ENCODE data around the gene CRYGD. TPM values are rescaled to one million over a fixed set of nuclear protein-coding genes. Genes with fewer than 3 reads are reported as not detected.
A peak's percentile ranks its signal among the peaks of the same experiment; 100 is the strongest.

Gene CRYGD
- polyA plus RNA-seq, 2 of the 4 experiments (the other 2 are of a cell fraction) = not detected

DNA sequence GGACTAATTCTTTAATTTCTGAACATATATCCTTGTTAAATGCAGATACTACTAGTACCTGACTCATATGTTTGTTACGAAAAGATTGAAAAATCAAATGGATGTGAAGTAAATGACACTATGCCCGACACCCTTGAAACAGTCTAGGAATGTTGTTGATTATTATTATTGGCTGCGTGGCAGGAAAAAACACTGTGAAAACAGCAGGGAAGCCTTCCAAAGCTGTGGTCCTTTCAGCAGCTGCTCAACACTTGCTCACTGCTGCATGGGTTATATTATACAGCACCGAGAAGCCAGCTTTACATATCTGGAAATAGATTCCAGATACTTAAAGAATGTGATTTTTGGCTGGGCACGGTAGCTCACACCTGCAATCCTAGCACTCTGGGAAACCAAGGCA is 26.5 kb downstream of the CRYGD start:
- Histone ChIP-seq H3K4me2 (no peak overlapping the region), H3K4me1 (peaks cover 5% of the 10 kb centered on the region; the same call in 1 of the 3 replicates), H3K27ac (no peak overlapping the region), H3K4me3 (no peak overlapping the region), H3K9me3 (no peaks in the 10 kb centered on the region)
- DNase-seq (ENCODE audit: low read depth in 1 of 2, low spot score in 1 of 2) (no peak), ATAC-seq (no peak), FAIRE-seq (no peak)
- TF ChIP-seq, protein P1, sequence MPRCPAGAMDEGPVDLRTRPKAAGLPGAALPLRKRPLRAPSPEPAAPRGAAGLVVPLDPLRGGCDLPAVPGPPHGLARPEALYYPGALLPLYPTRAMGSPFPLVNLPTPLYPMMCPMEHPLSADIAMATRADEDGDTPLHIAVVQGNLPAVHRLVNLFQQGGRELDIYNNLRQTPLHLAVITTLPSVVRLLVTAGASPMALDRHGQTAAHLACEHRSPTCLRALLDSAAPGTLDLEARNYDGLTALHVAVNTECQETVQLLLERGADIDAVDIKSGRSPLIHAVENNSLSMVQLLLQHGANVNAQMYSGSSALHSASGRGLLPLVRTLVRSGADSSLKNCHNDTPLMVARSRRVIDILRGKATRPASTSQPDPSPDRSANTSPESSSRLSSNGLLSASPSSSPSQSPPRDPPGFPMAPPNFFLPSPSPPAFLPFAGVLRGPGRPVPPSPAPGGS (IDR thresholded peaks at IDR 0.05) = no peak
- TF ChIP-seq BHLHE40 (IDR thresholded peaks at IDR 0.05; ENCODE audit: low read depth, low read length) (no peak), FOSB (CRISPR knock-in tag; IDR thresholded peaks at IDR 0.05) (no peak), FOSL2 (IDR thresholded peaks at IDR 0.05) (no peak), FOSL2 (CRISPR knock-in tag; IDR thresholded peaks at IDR 0.05) (no peak), RAD21 (conservative IDR thresholded peaks at IDR 0.05 in 1 of 2, IDR thresholded peaks at IDR 0.05 in 1 of 2) (no peak), TP53 (CRISPR knock-in tag; IDR thresholded peaks at IDR 0.05) (no peak)
- TF ChIP-seq, protein P2, sequence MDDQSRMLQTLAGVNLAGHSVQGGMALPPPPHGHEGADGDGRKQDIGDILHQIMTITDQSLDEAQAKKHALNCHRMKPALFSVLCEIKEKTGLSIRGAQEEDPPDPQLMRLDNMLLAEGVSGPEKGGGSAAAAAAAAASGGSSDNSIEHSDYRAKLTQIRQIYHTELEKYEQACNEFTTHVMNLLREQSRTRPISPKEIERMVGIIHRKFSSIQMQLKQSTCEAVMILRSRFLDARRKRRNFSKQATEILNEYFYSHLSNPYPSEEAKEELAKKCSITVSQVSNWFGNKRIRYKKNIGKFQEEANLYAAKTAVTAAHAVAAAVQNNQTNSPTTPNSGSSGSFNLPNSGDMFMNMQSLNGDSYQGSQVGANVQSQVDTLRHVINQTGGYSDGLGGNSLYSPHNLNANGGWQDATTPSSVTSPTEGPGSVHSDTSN (IDR thresholded peaks at IDR 0.05) = no peak
- TF ChIP-seq, protein P3, sequence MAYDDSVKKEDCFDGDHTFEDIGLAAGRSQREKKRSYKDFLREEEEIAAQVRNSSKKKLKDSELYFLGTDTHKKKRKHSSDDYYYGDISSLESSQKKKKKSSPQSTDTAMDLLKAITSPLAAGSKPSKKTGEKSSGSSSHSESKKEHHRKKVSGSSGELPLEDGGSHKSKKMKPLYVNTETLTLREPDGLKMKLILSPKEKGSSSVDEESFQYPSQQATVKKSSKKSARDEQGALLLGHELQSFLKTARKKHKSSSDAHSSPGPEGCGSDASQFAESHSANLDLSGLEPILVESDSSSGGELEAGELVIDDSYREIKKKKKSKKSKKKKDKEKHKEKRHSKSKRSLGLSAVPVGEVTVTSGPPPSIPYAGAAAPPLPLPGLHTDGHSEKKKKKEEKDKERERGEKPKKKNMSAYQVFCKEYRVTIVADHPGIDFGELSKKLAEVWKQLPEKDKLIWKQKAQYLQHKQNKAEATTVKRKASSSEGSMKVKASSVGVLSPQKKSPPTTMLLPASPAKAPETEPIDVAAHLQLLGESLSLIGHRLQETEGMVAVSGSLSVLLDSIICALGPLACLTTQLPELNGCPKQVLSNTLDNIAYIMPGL (CRISPR knock-in tag; IDR thresholded peaks at IDR 0.05; ENCODE audit: borderline replicate concordance) = no peak
- 59% methylated on average over 5 of the region's 5 CpGs for WGBS (ENCODE audit: missing lambda C conversion rate)
- CTCF ChIA-PET = no interaction called here
- POLR2A ChIA-PET = no interaction called here

DNA sequence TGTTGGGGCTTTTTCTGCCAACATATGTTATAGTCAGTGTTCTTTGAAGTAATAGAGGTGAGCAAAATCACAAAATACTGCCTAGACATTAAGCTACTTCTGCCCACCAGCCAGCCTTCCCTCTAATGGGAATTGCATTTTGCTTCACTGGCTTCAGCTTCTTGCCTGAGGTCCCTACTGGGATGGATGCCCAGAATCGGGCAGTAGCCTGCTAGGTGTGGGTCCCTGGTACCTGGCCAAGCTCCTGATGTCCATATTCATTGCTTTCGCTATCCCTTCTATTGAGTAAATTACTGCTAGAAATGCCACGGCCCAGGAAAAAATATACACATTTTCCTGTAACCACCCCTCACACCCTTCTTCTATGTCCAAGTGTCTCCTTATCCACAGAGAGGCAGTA is 27.0 kb downstream of the CRYGD start:
- peaks cover 5% of the 10 kb centered on the region; the same call in 1 of the 3 replicates for H3K4me1 ChIP-seq
- POLR2A ChIA-PET = no interaction called here
- CTCF ChIA-PET = interaction anchor here (1.4 kb wide), 1 partner anchor 351 kb away, joined by 3 read pairs; no protein-coding TSS in a partner anchor
- no peak overlapping the region for H3K4me3 ChIP-seq
- H3K4me2 ChIP-seq = no peak overlapping the region
- H3K27ac ChIP-seq = no peak overlapping the region
- DNase-seq (ENCODE audit: low read depth in 1 of 2, low spot score in 1 of 2) (no peak), ATAC-seq (no peak), FAIRE-seq (no peak)
- 39% methylated on average over 3 of the region's 3 CpGs for WGBS (ENCODE audit: missing lambda C conversion rate)
- no peaks in the 10 kb centered on the region for H3K9me3 ChIP-seq
- TF ChIP-seq SREBF2 (IDR thresholded peaks at IDR 0.05) (no peak), FOSB (CRISPR knock-in tag; IDR thresholded peaks at IDR 0.05) (no peak), ZFP36 (IDR thresholded peaks at IDR 0.05; ENCODE audit: borderline replicate concordance, partially characterized antibody) (no peak), HES2 (IDR thresholded peaks at IDR 0.05) (no peak), ESRRA (IDR thresholded peaks at IDR 0.05; ENCODE audit: borderline replicate concordance, low read length) (no peak)
- TF ChIP-seq, protein P3 (CRISPR knock-in tag; IDR thresholded peaks at IDR 0.05; ENCODE audit: borderline replicate concordance) = no peak

DNA sequence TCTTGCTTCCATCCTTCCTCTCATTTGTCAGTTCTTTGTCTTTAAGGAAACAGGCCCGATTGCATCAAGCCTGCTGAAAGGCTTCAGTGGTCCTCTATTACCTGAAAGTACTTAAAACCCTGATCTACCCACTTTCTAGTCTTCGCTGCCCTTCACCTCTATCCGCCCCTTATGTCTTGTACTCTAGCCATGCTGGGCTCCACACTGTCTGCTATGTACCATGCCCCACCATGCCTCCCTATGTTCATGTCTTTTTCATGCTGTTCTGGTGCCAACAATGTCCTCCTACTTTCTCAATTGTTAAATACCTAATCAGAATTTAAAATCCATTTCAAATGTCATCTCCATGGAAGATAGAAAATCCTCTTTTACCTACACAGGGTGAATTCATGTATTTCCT is 28.2 kb downstream of the CRYGD start:
- no peaks in the 10 kb centered on the region for H3K9me3 ChIP-seq
- ATAC-seq (peak; percentile 24 to 49; a peak in 3 of 6 replicates), DNase-seq (ENCODE audit: low read depth in 1 of 2, low spot score in 1 of 2) (no peak), FAIRE-seq (no peak)
- H3K4me2 ChIP-seq = no peak overlapping the region
- no peak overlapping the region for H3K27ac ChIP-seq
- 82% methylated on average over 3 of the region's 3 CpGs for WGBS (ENCODE audit: missing lambda C conversion rate)
- H3K4me1 ChIP-seq = no peaks in the 10 kb centered on the region
- no peak for TF ChIP-seq HOXA7 (CRISPR knock-in tag; IDR thresholded peaks at IDR 0.05)
- TF ChIP-seq PHF8 (IDR thresholded peaks at IDR 0.05; ENCODE audit: borderline replicate concordance, low read depth) = no peak
- no peak for TF ChIP-seq HDAC2 (IDR thresholded peaks at IDR 0.05)
- TF ChIP-seq, protein P3 (CRISPR knock-in tag; IDR thresholded peaks at IDR 0.05; ENCODE audit: borderline replicate concordance) = no peak
- no peak for TF ChIP-seq MYC (IDR thresholded peaks at IDR 0.05; ENCODE audit: borderline replicate concordance, low read length)
- no peak for TF ChIP-seq GATA3 (IDR thresholded peaks at IDR 0.05; ENCODE audit: borderline replicate concordance)
- TF ChIP-seq, protein P2 (IDR thresholded peaks at IDR 0.05) = no peak
- no peak for TF ChIP-seq ZNF302 (CRISPR knock-in tag; IDR thresholded peaks at IDR 0.05)
- no peak for TF ChIP-seq CHD4 (IDR thresholded peaks at IDR 0.05; ENCODE audit: borderline replicate concordance)
- H3K4me3 ChIP-seq = no peak overlapping the region
- ChIA-PET CTCF (interaction anchor here (1.4 kb wide), 1 partner anchor 350 kb away, joined by 3 read pairs; no protein-coding TSS in a partner anchor), POLR2A (no interaction called here)

Measured in A549 (cell line).